Omental fat pad (tissue), 4 donors: ENCODE results near the gene FAM83F. TPM values are rescaled to one million over a fixed set of nuclear protein-coding genes. Genes with fewer than 3 reads are reported as not detected.

Experiments
- ATAC-seq: fragments of 150-250 bp; one replicate; pipeline ENCODE4 v1.9.1; 2016; ENCODE audit warnings: mild to moderate bottlenecking, moderate library complexity; ENCODE audit not compliant: low FRiP score
- DNase-seq: peaks from one replicate; pipeline ENCODE4 v3.0.0-alpha.2; 2019; ENCODE audit warnings: low spot score
- CTCF ChIP-seq, 3 donors: fragments of 450-650 bp; IDR thresholded peaks; one replicate each; pipeline ENCODE4 v1.5.1; 2016 to 2017; ENCODE audit warnings: antibody characterized with exemption in 3 of 3, mild to moderate bottlenecking in 3 of 3, moderate library complexity in 2 of 3
- total RNA-seq, 4 donors: library from RNA; depleted of rRNA; stranded (reverse); fragments of >200 nt; gene quantifications; one replicate each; pipeline ENCODE4 v1.1.0, GENCODE V29; 2016

FAM83F gene
- total RNA-seq, 4 donors from 2014 or later, result 0.37 to 0.84 (median 0.57) TPM

GRCh38 chr22:39952347-39952746, 42.4 kb upstream of the FAM83F start:
- no peak for ATAC-seq
- no peak for TF ChIP-seq CTCF (IDR thresholded peaks at IDR 0.05)
- no peak for DNase-seq

- DNase-seq (no peak), ATAC-seq (no peak)
- TF ChIP-seq CTCF (IDR thresholded peaks at IDR 0.05), result no peak
These were observed 41.7 kb upstream of the FAM83F start for GRCh38 chr22:39953101-39953500.

GRCh38 chr22:39954584-39955055, 40.1 kb upstream of the FAM83F start:
- TF ChIP-seq CTCF (IDR thresholded peaks at IDR 0.05), result no peak
- DNase-seq, result no peak

GRCh38 chr22:39955675-39956074, 39.1 kb upstream of the FAM83F start:
- no peak for TF ChIP-seq CTCF (IDR thresholded peaks at IDR 0.05)

More at GRCh38 chr22:39954584-39955055, 40.1 kb upstream of the FAM83F start:
- no peak for ATAC-seq

GRCh38 chr22:39956932-39957664, 37.7 kb upstream of the FAM83F start:
- no peak for TF ChIP-seq CTCF (IDR thresholded peaks at IDR 0.05)
- DNase-seq (no peak), ATAC-seq (no peak)

More at GRCh38 chr22:39955675-39956074, 39.1 kb upstream of the FAM83F start:
- DNase-seq, result no peak
- no peak for ATAC-seq

GRCh38 chr22:39958009-39958711, 36.6 kb upstream of the FAM83F start:
- DNase-seq (no peak), ATAC-seq (no peak)
- TF ChIP-seq CTCF (IDR thresholded peaks at IDR 0.05), result no peak
